ENCODE data around the gene AP5Z1. TPM values are rescaled to one million over a fixed set of nuclear protein-coding genes. Genes with fewer than 3 reads are reported as not detected.

The AP5Z1 gene
- total RNA-seq, 1 donor from 2014 or later = 18.0 TPM

DNA sequence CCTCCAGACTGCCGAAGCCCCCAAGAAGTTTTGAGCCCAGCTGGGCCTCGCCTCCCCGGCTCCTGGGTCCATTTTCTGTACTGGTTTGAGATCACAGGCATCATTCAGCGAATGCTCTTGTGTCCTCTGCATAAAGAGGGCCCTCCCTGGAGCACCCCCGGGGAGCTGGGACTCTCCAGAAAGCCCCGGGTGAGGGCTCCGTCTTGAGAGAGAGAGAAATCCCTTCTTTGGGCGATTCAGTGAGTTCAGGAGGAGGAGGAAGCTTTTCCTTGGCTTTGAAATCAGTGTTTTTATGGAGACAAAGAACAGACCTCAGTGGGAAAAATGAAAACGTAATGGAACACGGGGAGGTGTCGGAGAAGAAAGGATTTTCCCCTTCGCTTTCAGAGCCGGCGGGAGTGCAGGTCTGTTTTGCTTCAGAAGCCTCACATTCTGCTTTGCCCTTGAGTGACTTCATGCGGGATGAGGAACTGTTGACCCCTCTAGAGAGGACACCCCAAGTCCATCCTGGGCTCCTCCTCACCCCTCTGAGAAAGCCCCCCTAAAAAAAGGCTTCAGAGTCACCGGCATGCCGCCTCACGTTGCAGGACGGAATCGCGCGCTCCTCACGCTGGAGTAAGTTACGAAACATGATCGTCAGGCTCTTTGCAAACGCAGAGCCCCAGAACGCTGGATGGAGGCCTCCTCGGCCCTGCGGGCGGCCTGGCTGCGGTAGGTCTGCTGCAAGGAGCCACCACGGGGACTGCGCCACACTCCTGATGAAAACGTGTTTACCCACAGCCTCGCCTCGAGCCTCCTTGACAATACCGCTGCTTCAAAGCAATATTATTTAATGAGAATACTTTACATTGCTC is 8.5 kb upstream of the AP5Z1 start:
- ATAC-seq = no peak

DNA sequence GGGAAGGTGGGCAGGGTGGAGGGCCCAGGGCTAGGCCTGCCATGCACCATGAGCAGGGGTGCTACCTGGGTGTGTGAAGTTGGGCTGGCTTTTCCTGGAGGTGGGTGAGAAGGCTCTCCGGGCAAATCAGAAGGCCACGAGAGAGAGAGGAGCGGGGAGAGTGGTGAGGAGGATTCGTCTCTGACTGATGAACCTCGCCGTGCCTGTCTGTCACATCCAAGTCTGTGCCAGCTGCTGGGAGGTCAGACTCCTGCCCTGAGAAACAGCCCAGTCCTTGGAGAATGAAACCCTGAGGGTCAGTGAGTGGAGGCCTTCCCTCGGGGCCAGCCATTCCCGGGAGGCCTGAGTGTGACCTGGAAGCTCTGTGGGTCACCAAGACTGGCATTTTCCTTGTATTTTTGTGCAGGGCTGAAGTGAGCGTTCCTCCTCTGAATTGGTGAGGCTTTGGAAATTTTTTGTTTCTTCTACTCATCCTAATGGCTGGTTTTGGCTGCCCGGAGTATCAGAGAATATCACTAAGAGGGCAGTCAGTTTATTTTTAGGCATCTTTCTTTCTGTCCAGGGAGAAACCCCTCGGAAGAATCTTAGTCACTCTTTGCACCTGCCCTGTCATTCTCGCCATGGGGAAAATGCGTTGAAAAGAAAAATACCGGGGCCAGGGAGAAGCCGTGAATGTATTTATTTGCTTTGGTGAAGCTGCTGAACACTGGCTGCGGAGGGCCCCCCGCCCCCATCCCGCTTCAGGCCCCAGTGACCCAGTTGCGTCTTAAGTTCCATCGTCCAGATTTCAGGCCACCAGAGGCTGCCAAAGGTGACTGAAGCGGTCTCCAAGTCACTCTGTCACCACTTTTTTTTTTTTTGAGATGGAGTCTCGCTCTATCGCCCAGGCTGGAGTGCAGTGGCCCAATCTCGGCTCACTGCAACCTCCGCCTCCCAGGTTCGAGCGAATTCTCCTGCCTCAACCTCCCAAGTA is 6.5 kb upstream of the AP5Z1 start:
- ATAC-seq = no peak

DNA sequence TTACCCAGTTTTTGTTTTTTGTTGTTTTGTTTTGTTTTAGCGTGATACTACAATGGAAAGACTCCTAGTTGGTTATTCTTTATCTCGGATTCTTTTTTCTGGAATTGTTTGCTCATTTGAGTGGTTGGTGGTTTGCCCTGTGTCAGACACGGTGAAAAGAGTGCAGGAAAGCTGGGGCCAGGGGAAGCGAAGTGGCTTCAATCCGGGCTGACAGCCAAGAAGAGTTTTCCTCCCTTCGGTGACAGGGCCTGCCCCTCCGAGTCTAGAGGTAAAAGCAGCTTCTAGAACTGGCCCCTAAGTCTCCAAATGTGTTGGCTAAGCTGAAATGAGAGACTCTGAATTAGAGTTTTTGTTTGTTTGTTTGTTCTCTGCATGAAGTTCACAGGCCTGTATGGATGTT is 5.7 kb upstream of the AP5Z1 start:
- no peak for ATAC-seq

DNA sequence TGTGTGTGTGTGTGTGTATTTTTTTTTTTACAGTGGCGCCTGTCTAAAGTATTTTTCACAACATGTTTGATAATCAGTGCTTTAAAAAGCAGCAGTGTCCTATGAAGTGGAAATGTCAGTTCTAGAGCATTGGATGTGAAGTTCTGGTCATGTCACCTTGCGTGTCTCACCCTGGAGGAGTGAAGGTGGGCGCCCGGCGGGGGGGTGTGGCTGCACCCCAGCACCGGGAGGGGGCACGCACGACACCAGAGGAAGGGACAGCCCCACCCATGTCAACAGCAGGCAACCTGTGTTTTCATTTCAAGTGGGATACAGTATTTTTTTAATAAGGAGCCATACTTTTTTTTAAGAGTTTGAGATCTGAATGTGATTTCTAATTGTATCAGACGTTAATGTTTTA is 4.5 kb upstream of the AP5Z1 start:
- ATAC-seq = no peak

DNA sequence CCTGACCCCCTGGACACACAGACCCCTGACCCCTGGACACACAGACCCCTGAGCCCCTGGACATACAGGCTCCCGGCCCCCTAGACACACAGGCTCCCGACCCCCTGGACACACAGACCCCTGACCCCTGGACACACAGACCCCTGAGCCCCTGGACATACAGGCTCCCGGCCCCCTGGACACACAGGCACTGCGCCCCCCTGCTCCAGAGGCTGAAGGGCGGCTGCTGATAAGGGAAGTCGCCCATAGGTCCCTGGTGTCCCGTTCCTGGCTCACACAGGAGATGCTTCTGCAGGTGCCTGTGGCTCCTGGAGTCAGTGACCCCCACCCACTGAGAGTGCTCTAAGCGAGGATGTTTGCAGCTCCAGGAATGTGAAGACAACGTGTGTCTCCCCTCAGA is 3.7 kb upstream of the AP5Z1 start:
- ATAC-seq = no peak

DNA sequence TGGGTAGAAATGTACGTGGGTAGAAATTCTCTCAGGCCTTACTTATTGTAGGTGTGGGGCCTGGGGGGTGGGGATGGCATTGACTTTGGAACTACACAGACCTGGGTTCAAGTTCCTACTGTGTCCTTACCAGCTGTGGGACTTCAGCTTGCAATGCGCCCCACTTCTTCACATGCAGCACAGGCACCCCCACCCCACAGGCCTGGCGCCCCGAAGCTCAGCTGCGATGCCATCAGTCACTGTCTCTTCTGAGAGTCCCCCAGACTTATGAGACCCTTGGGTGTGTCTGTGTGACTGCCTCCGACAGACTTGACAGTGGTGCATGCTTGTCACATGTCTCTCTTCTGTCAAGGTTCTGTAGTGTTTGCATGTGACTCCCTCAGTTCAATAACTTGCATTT is 3.1 kb upstream of the AP5Z1 start:
- no peak for ATAC-seq

DNA sequence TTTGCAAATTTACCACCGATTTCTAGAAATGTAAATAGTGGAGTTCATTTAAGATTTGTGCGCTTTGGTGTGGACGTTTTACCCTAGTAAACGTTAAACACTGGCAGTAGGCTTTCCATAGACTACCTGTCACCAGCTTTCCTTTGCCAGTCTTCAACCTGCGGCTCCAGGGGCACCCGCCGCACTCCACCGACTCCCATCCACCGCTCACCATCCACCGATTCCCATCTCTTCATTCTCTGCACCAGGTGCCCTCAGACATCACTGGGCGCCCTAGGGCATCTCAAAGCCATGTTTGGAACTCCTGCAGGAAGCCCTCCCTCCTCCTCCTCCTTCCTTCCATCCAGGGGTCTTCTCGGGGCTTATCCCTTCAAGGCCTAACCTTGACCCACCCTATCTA is 1.4 kb upstream of the AP5Z1 start:
- ATAC-seq = no peak

DNA sequence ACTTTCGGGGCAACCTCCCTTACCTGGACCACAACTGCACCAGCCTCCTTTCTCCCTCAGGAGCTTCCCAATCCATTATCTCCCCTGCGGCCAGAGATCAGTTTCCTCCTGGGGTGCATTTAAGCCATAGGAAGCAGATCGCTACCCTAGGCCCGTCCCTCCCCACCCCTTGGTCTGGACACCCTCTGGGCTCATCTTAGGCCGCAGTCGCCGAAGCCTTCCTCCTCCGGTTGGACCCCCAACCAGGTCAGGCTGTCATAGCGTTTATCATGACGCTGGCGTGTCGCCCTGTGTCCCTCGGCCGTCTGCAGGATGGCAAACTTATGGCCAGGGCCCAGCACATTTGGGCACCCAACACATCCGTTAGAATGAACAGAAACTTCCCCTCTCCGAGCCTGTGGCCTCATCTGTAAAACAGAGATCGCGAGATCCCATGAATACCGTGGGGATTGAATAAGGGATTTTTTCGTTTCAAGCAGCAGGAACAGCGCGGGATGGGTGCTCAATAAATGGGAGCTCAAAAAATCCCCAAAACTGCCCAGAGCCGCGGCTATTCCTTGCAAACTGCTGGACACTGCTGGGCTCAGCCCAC is 669 bp upstream of the AP5Z1 start:
- ATAC-seq = peak; percentile 34

DNA sequence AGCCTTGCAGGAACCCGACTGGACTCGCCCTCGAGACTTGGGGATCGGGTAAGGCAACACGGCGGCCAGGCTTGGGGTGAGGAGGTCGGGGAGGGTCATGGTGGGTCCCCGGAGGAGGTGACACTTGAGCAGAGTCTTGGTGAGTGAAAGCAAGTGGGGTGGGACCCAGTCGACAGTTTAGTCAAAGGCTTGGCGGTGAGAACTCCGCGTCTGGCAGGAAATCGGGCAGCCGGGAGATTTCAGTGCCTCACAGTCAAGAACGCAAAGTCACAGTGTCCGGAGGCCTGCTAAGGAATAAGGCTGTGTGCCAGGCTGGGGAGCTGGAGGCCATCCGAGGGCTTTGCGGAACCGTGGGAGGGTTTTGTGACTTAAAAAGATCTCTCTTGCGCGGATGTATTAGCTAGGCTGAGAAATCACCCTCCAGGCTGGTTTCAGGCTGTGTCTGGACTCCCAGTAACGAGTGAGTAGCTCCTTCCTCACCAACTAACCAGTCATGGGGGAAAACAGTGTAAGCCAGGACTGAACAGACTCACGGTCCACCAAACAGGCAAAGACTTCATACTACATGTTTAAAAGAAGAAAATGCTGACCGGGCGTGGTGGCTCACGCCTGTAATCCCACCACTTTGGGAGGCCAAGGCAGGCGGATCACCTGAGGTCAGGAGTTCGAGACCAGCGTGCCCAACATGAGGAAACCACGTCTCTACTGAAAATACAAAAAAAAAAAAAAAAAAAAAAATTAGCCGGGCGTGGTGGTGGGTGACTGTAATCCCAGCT is 613 bp downstream of the AP5Z1 start:
- ATAC-seq = peak; percentile 44

DNA sequence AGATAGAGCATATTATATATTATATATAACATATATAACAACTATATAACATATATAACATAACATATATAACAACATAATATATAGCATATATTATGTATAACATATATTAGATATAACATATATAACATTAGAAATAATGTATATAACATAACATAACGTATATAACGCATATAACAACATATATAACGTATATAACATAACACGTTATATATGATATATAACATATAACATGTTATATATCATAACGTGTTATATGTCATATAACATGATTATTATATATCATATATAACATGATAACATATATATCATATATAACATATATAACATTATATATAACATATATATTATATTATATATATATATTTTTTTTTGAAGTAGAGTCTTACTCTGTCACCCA is 3.7 kb downstream of the AP5Z1 start:
- no peak for ATAC-seq

DNA sequence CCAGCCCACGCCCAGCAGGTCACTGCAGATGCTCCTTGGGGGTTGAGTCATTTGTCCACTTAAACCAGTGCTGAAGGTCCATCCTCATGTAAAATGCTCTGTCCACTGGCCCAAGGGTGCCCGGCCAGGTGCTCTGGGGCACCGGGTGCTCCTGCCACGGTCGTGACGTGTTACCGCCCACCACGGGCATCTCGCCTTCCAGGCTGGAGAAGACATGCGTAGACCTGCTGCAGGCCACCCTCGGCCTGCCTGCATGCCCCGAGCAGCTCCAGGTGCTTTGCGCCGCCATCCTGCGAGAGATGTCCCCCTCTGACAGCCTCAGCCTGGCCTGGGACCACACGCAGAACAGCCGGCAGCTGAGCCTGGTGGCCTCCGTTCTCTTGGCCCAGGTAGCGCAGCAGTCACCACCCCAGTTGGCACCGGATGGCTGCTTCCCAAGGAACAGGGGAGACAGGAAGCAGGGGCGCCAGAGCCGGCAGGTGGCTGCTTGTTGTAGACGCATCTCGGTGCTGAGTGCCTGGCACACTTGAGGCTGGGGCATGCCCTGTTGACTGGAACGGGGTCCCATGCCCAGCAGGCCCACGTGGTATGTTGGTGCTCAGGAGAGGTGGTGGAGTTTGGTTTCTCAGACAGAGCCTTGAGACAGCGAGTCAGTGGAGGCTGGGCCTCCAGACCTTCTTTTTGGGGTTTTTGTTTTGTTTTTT is 6.1 kb downstream of the AP5Z1 start:
- ATAC-seq = no peak

DNA sequence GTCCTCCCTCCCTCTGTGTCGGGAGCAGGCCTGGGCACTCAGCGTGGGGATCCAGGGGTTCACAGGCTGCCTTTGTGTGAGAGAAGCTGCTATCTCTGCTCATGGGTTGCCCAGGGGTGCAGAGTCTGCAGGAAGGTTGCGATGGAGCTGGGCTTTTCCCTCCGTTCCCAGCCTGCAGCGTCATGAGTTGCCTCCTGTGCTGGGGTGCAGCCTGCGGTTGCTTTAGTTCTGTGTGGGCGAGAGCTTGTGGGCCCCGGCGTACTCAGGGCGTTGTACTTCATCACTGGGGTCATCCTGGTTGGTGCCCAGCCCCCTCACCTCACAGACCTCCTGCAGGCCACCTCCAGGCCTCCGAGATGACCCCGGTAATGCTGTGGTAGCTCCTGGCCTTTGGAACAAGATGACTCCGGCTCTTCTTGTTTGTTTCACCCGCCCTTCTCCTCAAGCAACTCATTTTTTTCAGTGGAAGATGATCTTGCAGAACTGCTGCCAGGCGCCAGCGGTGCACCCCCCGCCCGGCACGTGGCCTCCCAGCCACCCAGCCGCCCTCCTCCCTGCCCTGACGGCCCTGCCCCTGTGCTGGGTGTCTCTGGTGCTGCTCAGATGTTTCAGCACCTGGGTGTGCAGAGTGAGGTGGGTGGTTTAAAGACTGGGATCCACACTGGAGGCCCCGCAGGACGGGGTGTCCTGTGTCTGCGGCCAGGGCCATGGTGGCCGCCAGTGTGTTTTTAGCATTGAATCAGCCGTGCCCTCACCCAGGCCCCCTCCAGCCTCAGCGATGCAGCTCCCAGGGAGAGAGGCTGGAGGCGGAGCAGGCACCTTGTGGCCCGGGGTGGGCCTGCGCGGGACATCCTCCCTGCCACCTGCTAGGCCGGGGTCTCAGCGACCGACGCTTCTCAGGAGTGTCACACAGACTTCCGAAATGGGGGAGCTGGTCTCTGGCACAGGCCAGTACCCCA is 7.2 kb downstream of the AP5Z1 start:
- no peak for ATAC-seq

DNA sequence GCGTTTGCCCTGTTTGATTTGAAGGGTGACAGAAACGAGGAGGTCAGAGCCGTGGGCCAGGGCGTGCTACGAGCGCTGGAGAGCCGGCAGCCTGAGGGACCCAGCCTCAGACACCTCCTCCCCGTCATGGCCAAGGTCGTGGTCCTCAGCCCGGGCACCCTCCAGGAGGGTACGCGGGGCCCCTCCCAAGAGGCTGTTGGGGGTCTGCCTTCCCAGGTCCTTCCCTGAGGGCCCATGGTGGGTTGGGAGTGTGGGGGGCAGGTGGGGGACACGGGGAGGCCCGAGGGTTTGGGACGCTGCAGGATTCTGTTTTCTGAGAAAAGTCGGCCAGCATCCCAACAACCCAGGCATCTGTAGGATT is 7.8 kb downstream of the AP5Z1 start:
- no peak for ATAC-seq

DNA sequence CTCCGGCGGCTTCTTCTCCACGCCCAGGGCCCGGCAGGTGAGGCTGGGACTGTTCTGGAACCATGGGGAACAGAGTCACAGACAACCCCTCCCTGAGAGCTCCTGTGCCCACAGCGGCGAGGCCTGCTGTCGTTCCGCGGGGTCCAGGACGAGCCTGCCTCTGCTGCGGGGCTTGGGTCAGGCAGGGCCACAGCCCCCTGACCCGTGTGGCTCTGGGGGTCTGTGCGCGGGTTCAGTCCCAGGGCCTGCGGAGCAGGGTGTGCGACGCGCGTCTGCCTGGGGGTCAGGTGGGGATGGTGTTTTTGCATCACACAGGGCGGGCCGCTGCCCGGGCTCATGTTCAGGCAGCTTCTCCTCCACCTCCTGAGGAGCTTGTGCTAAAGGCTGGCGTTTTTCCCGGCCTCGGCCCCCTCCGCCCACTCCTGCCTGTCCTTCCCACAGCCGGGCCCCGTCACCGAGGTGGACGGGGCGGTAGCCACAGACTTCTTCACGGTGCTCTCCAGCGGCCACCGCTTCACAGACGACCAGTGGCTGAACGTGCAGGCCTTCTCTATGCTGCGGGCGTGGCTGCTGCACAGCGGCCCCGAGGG is 8.4 kb downstream of the AP5Z1 start:
- no peak for ATAC-seq

DNA sequence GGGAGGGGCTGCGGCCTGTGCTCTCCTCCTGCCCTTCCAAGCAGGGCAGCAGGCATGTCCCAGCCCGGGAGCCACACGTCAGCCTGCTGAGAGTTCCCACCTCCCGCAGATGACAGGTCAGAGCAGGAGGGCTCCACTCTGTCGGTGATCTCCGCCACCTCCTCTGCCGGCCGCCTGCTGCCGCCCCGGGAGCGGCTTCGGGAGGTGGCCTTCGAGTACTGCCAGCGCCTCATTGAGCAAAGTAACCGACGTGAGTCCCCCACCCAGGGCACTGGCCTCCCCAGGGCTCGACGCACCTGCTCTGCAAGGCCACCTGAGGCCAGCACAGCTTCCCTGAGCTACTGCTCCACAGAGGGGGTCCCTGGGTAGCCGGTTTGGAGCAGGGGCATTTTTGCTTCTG is 9.4 kb downstream of the AP5Z1 start:
- no peak for ATAC-seq

DNA sequence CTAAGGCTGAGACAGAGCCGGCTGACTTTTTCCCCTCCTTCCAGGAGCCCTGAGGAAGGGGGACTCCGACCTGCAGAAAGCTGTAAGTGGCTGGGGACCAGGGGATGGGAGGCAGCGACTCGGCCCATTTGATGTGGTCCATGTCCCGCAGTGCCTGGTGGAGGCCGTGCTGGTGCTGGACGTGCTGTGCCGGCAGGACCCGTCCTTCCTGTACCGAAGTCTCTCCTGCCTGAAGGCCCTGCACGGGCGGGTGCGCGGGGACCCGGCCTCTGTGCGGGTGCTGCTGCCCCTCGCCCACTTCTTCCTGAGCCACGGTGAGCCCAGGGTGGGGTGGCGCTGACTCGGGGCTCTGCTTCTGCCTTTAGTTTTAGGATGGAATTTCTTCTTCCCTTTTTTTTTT is 9.9 kb downstream of the AP5Z1 start:
- ATAC-seq = no peak

DNA sequence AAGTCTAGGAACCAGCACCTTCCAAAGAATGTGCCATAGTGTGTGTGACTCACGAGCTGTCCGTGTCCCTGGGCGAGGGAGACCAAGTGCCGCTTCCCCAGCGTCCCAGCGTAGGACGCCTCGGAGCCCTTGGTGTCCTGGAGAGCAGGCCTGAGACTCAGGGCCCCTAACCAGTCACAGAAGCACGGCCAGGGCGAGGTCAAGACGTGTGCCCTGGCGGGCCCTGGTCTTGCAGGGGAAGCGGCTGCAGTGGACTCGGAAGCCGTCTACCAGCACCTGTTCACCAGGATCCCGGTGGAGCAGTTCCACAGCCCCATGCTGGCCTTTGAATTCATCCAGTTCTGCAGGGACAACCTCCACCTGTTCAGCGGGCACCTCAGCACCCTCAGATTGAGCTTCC is 10.6 kb downstream of the AP5Z1 start:
- ATAC-seq = no peak

DNA sequence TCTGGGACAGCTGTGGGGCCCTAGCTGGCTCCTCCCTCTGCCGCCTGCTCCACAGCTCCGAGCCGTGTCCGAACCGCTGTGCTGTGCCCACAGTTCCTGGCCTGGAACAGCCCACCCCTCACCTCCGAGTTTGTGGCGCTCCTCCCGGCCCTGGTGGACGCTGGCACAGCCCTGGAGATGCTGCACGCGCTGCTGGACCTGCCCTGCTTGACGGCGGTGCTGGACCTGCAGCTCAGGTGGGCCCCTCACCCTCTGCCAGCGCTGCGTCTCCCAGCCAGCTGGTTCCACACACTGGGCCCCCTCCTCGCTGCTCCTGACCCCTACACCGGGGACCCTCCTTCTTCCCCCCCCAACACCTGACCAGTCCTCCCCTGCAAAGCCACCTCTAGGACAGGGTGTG is 12.1 kb downstream of the AP5Z1 start:
- no peak for ATAC-seq

DNA sequence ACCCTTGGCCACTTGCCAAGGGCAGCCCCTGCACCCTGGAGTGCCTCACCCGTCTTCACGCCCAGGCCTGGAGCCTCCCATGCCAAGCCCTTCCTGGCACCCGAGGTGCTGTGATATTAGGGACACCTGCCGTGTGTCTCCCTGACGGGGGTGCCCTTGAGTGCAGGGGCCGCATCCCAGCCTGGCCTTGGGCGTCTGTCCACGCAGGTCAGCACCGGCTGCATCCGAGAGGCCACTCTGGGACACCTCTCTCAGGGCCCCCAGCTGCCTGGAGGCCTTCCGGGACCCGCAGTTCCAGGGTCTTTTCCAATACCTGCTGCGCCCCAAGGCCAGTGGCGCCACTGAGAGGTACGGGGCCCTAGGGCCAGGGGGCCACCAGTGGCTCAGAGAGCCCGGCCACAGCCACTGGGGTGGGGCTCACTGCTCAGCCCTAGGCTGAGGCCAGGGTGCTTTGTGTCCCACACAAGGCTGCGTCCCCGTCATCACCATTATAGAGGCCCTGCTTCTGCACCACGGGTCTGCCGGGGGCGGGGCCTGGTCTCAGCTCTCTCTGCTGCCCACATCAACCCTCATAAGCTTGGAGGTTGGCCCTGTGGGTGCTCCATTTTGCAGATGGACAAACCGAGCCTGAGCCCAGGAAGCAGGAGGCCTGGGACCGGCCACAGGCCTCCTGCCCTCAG is 12.7 kb downstream of the AP5Z1 start:
- no peak for ATAC-seq
